HUES48 (cell line): ENCODE data around the gene ATAD2B.

Experiments
- H3K27ac ChIP-seq: one replicate; pipeline ENCODE4 v1.7.0; 2013; ENCODE audit warnings: low read depth, low read length, inconsistent platforms
- H3K27me3 ChIP-seq: 2 replicates; pipeline ENCODE4 v1.6.1; 2013; ENCODE audit warnings: mild to moderate bottlenecking, low read length; ENCODE audit not compliant: control insufficient read depth, insufficient read depth
- H3K36me3 ChIP-seq: 2 replicates; pipeline ENCODE4 v1.6.1; 2013; ENCODE audit warnings: low read length; ENCODE audit not compliant: control insufficient read depth, insufficient read depth
- H3K4me1 ChIP-seq: 2 replicates; pipeline ENCODE4 v1.6.1; 2013; ENCODE audit warnings: mild to moderate bottlenecking, low read length; ENCODE audit not compliant: control insufficient read depth, insufficient read depth
- H3K4me3 ChIP-seq: 2 replicates; pipeline ENCODE4 v1.5.1; 2013; ENCODE audit warnings: mild to moderate bottlenecking, low read depth, low read length
- H3K9ac ChIP-seq: 2 replicates; pipeline ENCODE4 v1.6.1; 2013; ENCODE audit warnings: mild to moderate bottlenecking, low read depth, low read length, moderate library complexity
- H3K9me3 ChIP-seq: 2 replicates; pipeline ENCODE4 v1.6.1; 2013; ENCODE audit warnings: low read length; ENCODE audit not compliant: control insufficient read depth, insufficient read depth

ATAD2B gene

GRCh38 chr2:23837871-23838270 lies 89.1 kb downstream of the ATAD2B start:
- no peaks in the 10 kb centered on the region for H3K27me3 ChIP-seq
- H3K4me1 ChIP-seq = no peaks in the 10 kb centered on the region
- H3K4me3 ChIP-seq = no peak overlapping the region
- H3K9me3 ChIP-seq = no peaks in the 10 kb centered on the region
- H3K27ac ChIP-seq = no peak overlapping the region
- peaks cover 13% of the 10 kb centered on the region; the same call in 1 of the 2 replicates for H3K36me3 ChIP-seq
- H3K9ac ChIP-seq = no peak overlapping the region

GRCh38 chr2:23836971-23837565 lies 89.9 kb downstream of the ATAD2B start:
- no peak overlapping the region for H3K9ac ChIP-seq
- H3K27me3 ChIP-seq = no peaks in the 10 kb centered on the region
- peaks cover 16% of the 10 kb centered on the region; the same call in 1 of the 2 replicates for H3K36me3 ChIP-seq
- H3K4me3 ChIP-seq = no peak overlapping the region
- H3K27ac ChIP-seq = no peak overlapping the region
- no peaks in the 10 kb centered on the region for H3K9me3 ChIP-seq
- no peaks in the 10 kb centered on the region for H3K4me1 ChIP-seq

GRCh38 chr2:23836505-23836904 lies 90.4 kb downstream of the ATAD2B start:
- Histone ChIP-seq H3K4me3 (no peak overlapping the region), H3K9me3 (no peaks in the 10 kb centered on the region), H3K9ac (no peak overlapping the region), H3K27ac (no peak overlapping the region), H3K4me1 (no peaks in the 10 kb centered on the region), H3K36me3 (0 out of 2 replicates have a peak, but pooled peaks cover 16% of the 10 kb centered on the region), H3K27me3 (no peaks in the 10 kb centered on the region)

- no peak overlapping the region for H3K27ac ChIP-seq
- no peak overlapping the region for H3K4me3 ChIP-seq
- H3K9me3 ChIP-seq = no peaks in the 10 kb centered on the region
- H3K4me1 ChIP-seq = no peaks in the 10 kb centered on the region
- H3K36me3 ChIP-seq = 0 out of 2 replicates have a peak, but pooled peaks cover 16% of the 10 kb centered on the region
- no peak overlapping the region for H3K9ac ChIP-seq
- no peaks in the 10 kb centered on the region for H3K27me3 ChIP-seq
These were observed 90.9 kb downstream of the ATAD2B start for GRCh38 chr2:23835988-23836387.

- H3K36me3 ChIP-seq = 0 out of 2 replicates have a peak, but pooled peaks cover 16% of the 10 kb centered on the region
- no peaks in the 10 kb centered on the region for H3K4me1 ChIP-seq
- H3K27ac ChIP-seq = no peak overlapping the region
- H3K9ac ChIP-seq = no peak overlapping the region
- no peaks in the 10 kb centered on the region for H3K9me3 ChIP-seq
- no peak overlapping the region for H3K4me3 ChIP-seq
- no peaks in the 10 kb centered on the region for H3K27me3 ChIP-seq
These were observed 91.5 kb downstream of the ATAD2B start for GRCh38 chr2:23835423-23835822.

- peaks cover 11% of the 10 kb centered on the region; the same call in 1 of the 2 replicates for H3K36me3 ChIP-seq
- no peak overlapping the region for H3K27ac ChIP-seq
- H3K4me1 ChIP-seq = no peaks in the 10 kb centered on the region
- H3K9ac ChIP-seq = no peak overlapping the region
- H3K27me3 ChIP-seq = no peaks in the 10 kb centered on the region
- no peak overlapping the region for H3K4me3 ChIP-seq
- no peaks in the 10 kb centered on the region for H3K9me3 ChIP-seq
These were observed 97.9 kb downstream of the ATAD2B start for GRCh38 chr2:23828986-23829385.

GRCh38 chr2:23828256-23828980 lies 98.5 kb downstream of the ATAD2B start:
- Histone ChIP-seq H3K36me3 (peaks cover 11% of the 10 kb centered on the region; the same call in 1 of the 2 replicates), H3K4me3 (no peak overlapping the region)

DNA sequence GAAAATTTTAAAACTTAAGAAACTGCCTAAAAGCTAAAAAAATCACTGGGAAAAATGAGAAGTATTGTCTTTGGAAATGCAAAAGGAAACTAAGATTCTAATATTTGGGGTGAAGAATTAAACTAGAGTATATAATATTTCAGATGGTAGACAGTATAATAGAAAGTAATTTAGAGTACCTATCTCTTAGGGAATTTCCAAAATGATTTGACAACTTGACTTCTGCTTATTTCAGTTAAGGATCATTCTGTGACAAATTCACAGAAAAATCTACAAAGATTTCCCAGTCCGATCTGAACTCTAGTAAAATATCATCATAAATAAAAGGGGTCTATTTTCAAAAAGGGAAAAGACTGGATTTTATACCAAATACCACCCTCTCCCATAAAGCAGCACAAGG lies 99.6 kb downstream of the ATAD2B start:
- H3K4me1 ChIP-seq = no peaks in the 10 kb centered on the region
- no peaks in the 10 kb centered on the region for H3K9me3 ChIP-seq
- no peak overlapping the region for H3K4me3 ChIP-seq
- H3K27ac ChIP-seq = no peak overlapping the region
- H3K9ac ChIP-seq = no peak overlapping the region
- no peaks in the 10 kb centered on the region for H3K27me3 ChIP-seq
- H3K36me3 ChIP-seq = peaks cover 10% of the 10 kb centered on the region; the same call in 1 of the 2 replicates

More at GRCh38 chr2:23828256-23828980, 98.5 kb downstream of the ATAD2B start:
- Histone ChIP-seq H3K9me3 (no peaks in the 10 kb centered on the region), H3K27me3 (no peaks in the 10 kb centered on the region), H3K9ac (no peak overlapping the region), H3K27ac (no peak overlapping the region), H3K4me1 (no peaks in the 10 kb centered on the region)

DNA sequence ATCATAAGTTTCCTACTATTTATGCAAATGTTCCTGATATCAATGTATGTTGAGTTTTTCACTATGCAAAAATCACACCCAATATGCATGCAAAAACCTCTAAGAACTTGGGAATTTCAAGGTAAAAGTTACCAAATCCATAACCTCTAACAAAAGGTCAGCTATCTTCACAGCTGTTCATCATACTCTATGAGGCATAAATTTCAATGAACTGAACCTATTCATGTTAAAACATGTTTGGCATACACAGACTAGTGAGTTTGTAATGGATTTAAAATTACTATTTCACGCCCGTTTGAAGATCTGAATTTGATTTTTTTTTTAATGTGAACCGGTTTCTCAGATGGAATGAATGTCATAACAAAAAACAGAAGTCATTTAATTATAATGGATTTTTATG lies 100.2 kb downstream of the ATAD2B start:
- Histone ChIP-seq H3K9me3 (no peaks in the 10 kb centered on the region), H3K27me3 (no peaks in the 10 kb centered on the region), H3K4me3 (no peak overlapping the region), H3K4me1 (no peaks in the 10 kb centered on the region), H3K27ac (no peak overlapping the region), H3K36me3 (peaks cover 14% of the 10 kb centered on the region), H3K9ac (no peak overlapping the region)

GRCh38 chr2:23826040-23826439 lies 100.9 kb downstream of the ATAD2B start:
- Histone ChIP-seq H3K27me3 (no peaks in the 10 kb centered on the region), H3K4me1 (no peaks in the 10 kb centered on the region), H3K36me3 (peaks cover 15% of the 10 kb centered on the region), H3K4me3 (no peak overlapping the region), H3K27ac (no peak overlapping the region), H3K9ac (no peak overlapping the region), H3K9me3 (no peaks in the 10 kb centered on the region)

DNA sequence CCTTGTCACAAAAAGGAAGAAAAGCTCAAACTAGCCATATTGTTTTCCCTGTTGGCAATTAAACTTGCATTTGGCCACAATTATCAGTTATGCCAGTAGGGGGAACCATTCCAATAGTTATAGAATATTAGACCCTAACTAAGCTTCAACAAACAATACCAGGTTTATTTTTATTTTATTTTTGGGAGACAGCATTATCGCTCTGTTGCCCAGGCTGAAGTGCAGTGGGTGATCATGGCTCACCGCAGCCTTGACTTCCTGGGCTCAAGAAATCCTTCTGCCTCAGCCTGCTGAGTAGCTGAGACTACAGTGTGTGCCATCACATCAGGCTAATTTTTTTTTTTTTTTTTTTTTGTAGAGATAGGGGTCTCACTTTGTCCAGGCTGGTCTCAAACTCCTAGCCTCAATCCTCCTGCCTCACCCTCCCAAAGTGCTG lies 102.1 kb downstream of the ATAD2B start:
- H3K27me3 ChIP-seq = no peaks in the 10 kb centered on the region
- no peak overlapping the region for H3K9ac ChIP-seq
- H3K4me3 ChIP-seq = no peak overlapping the region
- no peak overlapping the region for H3K27ac ChIP-seq
- peaks cover 15% of the 10 kb centered on the region for H3K36me3 ChIP-seq
- H3K9me3 ChIP-seq = no peaks in the 10 kb centered on the region
- H3K4me1 ChIP-seq = no peaks in the 10 kb centered on the region
